Endothelial cell of umbilical vein (primary cell): ENCODE results near the gene LARP6. TPM values are rescaled to one million over a fixed set of nuclear protein-coding genes. Genes with fewer than 3 reads are reported as not detected.
A peak's percentile ranks its signal among the peaks of the same experiment; 100 is the strongest.

Source experiments
- Bru-seq: library from RNA; stranded (reverse); fragments of 400-500 nt; gene quantifications from one replicate; lab custom pipeline; 2021; lab: Mats Ljungman, UMichigan
- BruChase-seq, 2 experiments: library from RNA; stranded (reverse); fragments of 400-500 nt; gene quantifications; one replicate each; lab custom pipeline; 2021; lab: Mats Ljungman, UMichigan
- BruUV-seq: library from RNA; stranded (reverse); fragments of 400-500 nt; replicated peaks from 2 replicates; lab custom pipeline; 2021; lab: Mats Ljungman, UMichigan
- CTCF ChIA-PET: fragments of 300-600, 350-600 bp; sonication (Branson Sonifier 250); formaldehyde crosslinking; loops from one replicate; lab custom pipeline; 2021; ENCODE audit warnings: antibody characterized with exemption, inconsistent platforms; lab: Charles Lee
- POLR2A ChIA-PET: fragments of 300-600, 350-600 bp; sonication (Branson Sonifier 250); formaldehyde crosslinking; loops from one replicate; lab custom pipeline; 2021; ENCODE audit warnings: antibody characterized with exemption, inconsistent platforms; lab: Charles Lee
- DNase-seq: peaks from one replicate; pipeline ENCODE4 v3.0.0-alpha.2; 2011; ENCODE audit warnings: low read depth, low spot score
- FAIRE-seq: peaks from 2 replicates; lab custom pipeline; 2011; peaks lifted over from hg19 to GRCh38; lab: Jason Lieb, UNC
- H2AFZ ChIP-seq: 2 replicates; pipeline ENCODE4 v1.6.0; 2012; ENCODE audit warnings: low read depth, low read length, control low read depth, inconsistent platforms
- H3K27ac ChIP-seq: 2 replicates; pipeline ENCODE4 v1.5.1; 2011; ENCODE audit warnings: low read depth, mild to moderate bottlenecking, control low read depth, low read length, moderate library complexity; ENCODE audit not compliant: insufficient read depth
- H3K27me3 ChIP-seq, 2 experiments: 2 replicates each; pipeline versions ENCODE4 v1.6.0 to v1.6.1; 2011; ENCODE audit warnings: low read length in 2 of 2, mixed read lengths in 1 of 2; ENCODE audit not compliant: control insufficient read depth in 2 of 2, insufficient read depth in 2 of 2
- H3K36me3 ChIP-seq, 2 experiments: 2 replicates in 1 of 2; 3 replicates in 1 of 2; pipeline ENCODE4 v1.5.1; 2011; ENCODE audit warnings: low read length in 2 of 2, mild to moderate bottlenecking in 1 of 2, moderate library complexity in 1 of 2; ENCODE audit not compliant: control insufficient read depth in 2 of 2, insufficient read depth in 2 of 2; ENCODE audit errors: extremely low read depth in 1 of 2
- H3K4me1 ChIP-seq: 3 replicates; pipeline ENCODE4 v1.5.1; 2011; ENCODE audit warnings: mild to moderate bottlenecking, low read length; ENCODE audit not compliant: control insufficient read depth, insufficient read depth; ENCODE audit errors: extremely low read depth
- H3K4me2 ChIP-seq: 2 replicates; pipeline ENCODE4 v1.6.1; 2011; ENCODE audit warnings: low read length, control low read depth, mixed read lengths; ENCODE audit not compliant: insufficient read depth
- H3K4me3 ChIP-seq, 3 experiments: fragments of 200-600 bp in 1 of 3; sonication (generic), shearing (Covaris generic) in 1 of 3; replicated peaks in 1 of 3; 2 replicates each; pipeline ENCODE4 v1.5.1; 2011 to 2016; ENCODE audit warnings: control low read depth in 3 of 3, low read length in 3 of 3, mild to moderate bottlenecking in 2 of 3, inconsistent platforms in 1 of 3, low read depth in 1 of 3, moderate library complexity in 1 of 3; ENCODE audit not compliant: insufficient read depth in 1 of 3
- H3K79me2 ChIP-seq: 2 replicates; pipeline ENCODE4 v1.6.0; 2012; ENCODE audit warnings: low read length, inconsistent platforms; ENCODE audit not compliant: control insufficient read depth, insufficient read depth
- H3K9ac ChIP-seq: replicated peaks from 2 replicates; pipeline ENCODE3; 2011; ENCODE audit warnings: low read length, control low read depth; ENCODE audit not compliant: insufficient read depth; ENCODE audit errors: extremely low read depth
- H3K9me1 ChIP-seq: replicated peaks from 3 replicates; pipeline ENCODE4 v1.6.0; 2011; ENCODE audit warnings: mild to moderate bottlenecking, low read length; ENCODE audit not compliant: control insufficient read depth, insufficient read depth; ENCODE audit errors: extremely low read depth
- H3K9me3 ChIP-seq: replicated peaks from 2 replicates; pipeline ENCODE4 v1.5.1; 2012; ENCODE audit warnings: low read length, inconsistent platforms; ENCODE audit not compliant: control insufficient read depth, insufficient read depth
- H4K20me1 ChIP-seq: replicated peaks from 2 replicates; pipeline ENCODE3; 2011; ENCODE audit warnings: mild to moderate bottlenecking, low read length; ENCODE audit not compliant: control insufficient read depth, insufficient read depth; ENCODE audit errors: extremely low read depth
- FOS ChIP-seq: IDR thresholded peaks from 2 replicates; pipeline ENCODE4 v1.6.1; 2011; ENCODE audit warnings: mild to moderate bottlenecking, low read length, moderate library complexity, borderline replicate concordance; ENCODE audit not compliant: insufficient read depth
- GATA2 ChIP-seq: IDR thresholded peaks from 2 replicates; pipeline ENCODE4 v1.7.0; 2011; ENCODE audit warnings: low read depth, mild to moderate bottlenecking, moderate library complexity, mixed read lengths, low read length; ENCODE audit not compliant: insufficient read length, insufficient read depth
- POLR2A ChIP-seq: IDR thresholded peaks from 2 replicates; pipeline ENCODE4 v1.6.1; 2012; ENCODE audit warnings: low read depth, mild to moderate bottlenecking, control low read depth, low read length
- POLR2AphosphoS5 ChIP-seq: IDR thresholded peaks from 2 replicates; pipeline ENCODE4 v1.6.1; 2012; ENCODE audit warnings: low read depth, mild to moderate bottlenecking, control low read depth, low read length, moderate library complexity; ENCODE audit not compliant: insufficient read depth
- dilution Hi-C: fragments of 300-500 bp; cut with MboI; formaldehyde crosslinking; loops from one replicate; pipeline ENCODE4 v1.15.0; 2019; ENCODE audit warnings: low sequenced_read_pairs; ENCODE audit not compliant: extremely low pct_ligation_motif_present
- intact Hi-C: fragments of 100-400 bp; cut with micrococcal nuclease; formaldehyde crosslinking; loops from one replicate; pipeline ENCODE4 v1.10.0; 2022
- long read RNA-seq: library from polyadenylated mRNA; stranded (forward); transcript quantifications from one replicate; pipeline ENCODE4 v2.0.0, GENCODE V29; 2021
- polyA minus RNA-seq, 3 experiments: library from RNA; depleted of rRNA, polyadenylated mRNA; stranded (reverse); fragments of >200 nt; gene quantifications; 1 replicate in 1 of 3; 2 replicates in 2 of 3; pipeline ENCODE4 v1.2.3, GENCODE V29; 2011
- polyA plus RNA-seq, 4 experiments: library from polyadenylated mRNA; depleted of rRNA in 3 of 4; stranded (reverse) in 3 of 4; unstranded in 1 of 4; fragments of >200 nt; gene quantifications; 2 replicates each; pipeline versions ENCODE4 v1.2.1 to v1.2.3, GENCODE V29; 2011 to 2012; ENCODE audit warnings: missing spikeins in 1 of 4
- total RNA-seq: library from RNA; stranded (reverse); gene quantifications from 2 replicates; pipeline ENCODE4 v1.2.3, GENCODE V29; 2021

The LARP6 gene
- 16.9 and 25.2 TPM in 2 replicates for total RNA-seq
- polyA plus RNA-seq = 56.1 and 56.2 TPM in 2 replicates
- polyA plus RNA-seq (2011; cell fraction: cytosol; rRNA removed) = 29.0 and 35.2 TPM in 2 replicates
- polyA plus RNA-seq (2011; cell fraction: nucleus; rRNA removed) = 24.3 and 26.0 TPM in 2 replicates
- 43.5 and 47.5 TPM in 2 replicates for polyA plus RNA-seq (2012)
- polyA minus RNA-seq = 47.4 and 56.0 TPM in 2 replicates
- polyA minus RNA-seq (2011; cell fraction: cytosol; rRNA and poly(A)+ RNA removed) = 9.9 TPM
- polyA minus RNA-seq (2011; cell fraction: nucleus; rRNA and poly(A)+ RNA removed) = 21.9 and 32.1 TPM in 2 replicates
- Bru-seq, nascent RNA = percentile 59 among the genes with signal in this experiment
- BruChase-seq, experiment 1, labeled RNA remaining after a 6-hour chase = percentile 48 among the genes with signal in this experiment
- BruChase-seq, experiment 2, labeled RNA remaining after a 2-hour chase = percentile 50 among the genes with signal in this experiment
- long read RNA-seq, full-length matches to known transcripts = 52 of 62 reads
- long read RNA-seq, partial matches to known transcripts = 3 of 62 reads
- long read RNA-seq, other reads (novel, unspliced or antisense) = 7 of 62 reads

- Histone ChIP-seq H3K79me2 (peaks cover 4% of the 10 kb centered on the region), H3K36me3 (peaks cover 2 to 5% of the 10 kb centered on the region in 2 experiments), H3K4me2 (peak within 1 kb of the TSS; percentile 92), H3K27me3 (no peaks in the 10 kb centered on the region), H3K4me1 (peaks cover 26% of the 10 kb centered on the region), H4K20me1 (no peaks in the 10 kb centered on the region), H3K9ac (peak within 1 kb of the TSS; percentile 91), H2AFZ (peak within 1 kb of the TSS; percentile 88), H3K9me1 (no peaks in the 10 kb centered on the region), H3K27ac (peak within 1 kb of the TSS; percentile 60), H3K4me3 (peak within 1 kb of the TSS; percentile 61 to 76 (median 66)), H3K9me3 (no peaks in the 10 kb centered on the region)
- ChIA-PET CTCF (interaction anchor here (0.9 to 3.7 kb wide), 8 partner anchors 10 to 42 kb away, joined by 3 to 31 read pairs (median 4); no protein-coding TSS in a partner anchor), POLR2A (interaction anchor here (0.9 kb wide), 1 partner anchor 39 kb away, joined by 3 read pairs; the partner anchor contains the start of gene LRRC49)
- dilution Hi-C loops = no loop called here
- intact Hi-C loops = loop anchor here (2.0 kb wide), 2 partner anchors 29 to 39 kb away; partner anchors contain the start of genes LRRC49 and THAP10
- peak; percentile 1 for TF ChIP-seq FOS
- TF ChIP-seq GATA2 = no peak
- peak; percentile 78 for TF ChIP-seq POLR2AphosphoS5
- peak; percentile 55 for TF ChIP-seq POLR2A
- FAIRE-seq (no peak), DNase-seq (peak; percentile 60)
- TSS peak; percentile 66 for BruUV-seq
Observed at GRCh38 chr15:70853973-70854665, at the start of gene LARP6. Gene LARP6 (minus strand): TSS chr15:70854157. CDS start chr15:70854088, 69 bp downstream.
